Neural cell (in vitro differentiated cells): ENCODE data around the gene CCND3.

Source experiments
- CTCF ChIP-seq: fragments of 450-650 bp; IDR thresholded peaks from 2 replicates; pipeline ENCODE4 v1.5.1; 2014; ENCODE audit warnings: antibody characterized with exemption, mild to moderate bottlenecking, moderate library complexity; ENCODE audit not compliant: poor library complexity, severe bottlenecking
- EP300 ChIP-seq: fragments of 450-650 bp; conservative IDR thresholded peaks from 2 replicates; pipeline ENCODE4 v1.6.1; 2014; ENCODE audit warnings: antibody characterized with exemption, mild to moderate bottlenecking, moderate library complexity; ENCODE audit not compliant: poor library complexity, severe bottlenecking
- EZH2 ChIP-seq: fragments of 200-600, 300-800 bp; shearing (Covaris generic), sonication (generic); IDR thresholded peaks from 2 replicates; pipeline ENCODE4 v1.6.1; 2014; ENCODE audit warnings: antibody characterized with exemption, low read length, borderline replicate concordance, mild to moderate bottlenecking; ENCODE audit not compliant: insufficient read depth, poor library complexity, severe bottlenecking
- MXI1 ChIP-seq: fragments of 450-650 bp; conservative IDR thresholded peaks from 2 replicates; pipeline ENCODE4 v1.6.1; 2014; ENCODE audit warnings: antibody characterized with exemption, mild to moderate bottlenecking; ENCODE audit not compliant: poor library complexity, severe bottlenecking
- POLR2AphosphoS5 ChIP-seq: IDR thresholded peaks from 2 replicates; pipeline ENCODE4 v1.6.1; 2012
- RAD21 ChIP-seq: fragments of 450-650 bp; conservative IDR thresholded peaks from 2 replicates; pipeline ENCODE4 v1.6.1; 2014; ENCODE audit warnings: antibody characterized with exemption, mild to moderate bottlenecking, moderate library complexity
- REST ChIP-seq: IDR thresholded peaks from 2 replicates; pipeline ENCODE4 v1.6.1; 2012; ENCODE audit warnings: borderline replicate concordance
- TAF1 ChIP-seq: IDR thresholded peaks from 2 replicates; pipeline ENCODE4 v1.6.1; 2012; ENCODE audit warnings: low read depth

GRCh38 chr6:41954668-41955067, 13.1 kb upstream of the CCND3 start:
- TF ChIP-seq RAD21 (no peak), CTCF (no peak), POLR2AphosphoS5 (no peak), EZH2 (no peak), EP300 (no peak), TAF1 (no peak), REST (no peak), MXI1 (no peak)
